Measurements from ENCODE around the gene DOCK11.
A peak's percentile ranks its signal among the peaks of the same experiment; 100 is the strongest.

The DOCK11 gene

GRCh38 chrX:118495958-118496762 lies 545 bp downstream of the DOCK11 start (continued):
- TF ChIP-seq, protein P1, sequence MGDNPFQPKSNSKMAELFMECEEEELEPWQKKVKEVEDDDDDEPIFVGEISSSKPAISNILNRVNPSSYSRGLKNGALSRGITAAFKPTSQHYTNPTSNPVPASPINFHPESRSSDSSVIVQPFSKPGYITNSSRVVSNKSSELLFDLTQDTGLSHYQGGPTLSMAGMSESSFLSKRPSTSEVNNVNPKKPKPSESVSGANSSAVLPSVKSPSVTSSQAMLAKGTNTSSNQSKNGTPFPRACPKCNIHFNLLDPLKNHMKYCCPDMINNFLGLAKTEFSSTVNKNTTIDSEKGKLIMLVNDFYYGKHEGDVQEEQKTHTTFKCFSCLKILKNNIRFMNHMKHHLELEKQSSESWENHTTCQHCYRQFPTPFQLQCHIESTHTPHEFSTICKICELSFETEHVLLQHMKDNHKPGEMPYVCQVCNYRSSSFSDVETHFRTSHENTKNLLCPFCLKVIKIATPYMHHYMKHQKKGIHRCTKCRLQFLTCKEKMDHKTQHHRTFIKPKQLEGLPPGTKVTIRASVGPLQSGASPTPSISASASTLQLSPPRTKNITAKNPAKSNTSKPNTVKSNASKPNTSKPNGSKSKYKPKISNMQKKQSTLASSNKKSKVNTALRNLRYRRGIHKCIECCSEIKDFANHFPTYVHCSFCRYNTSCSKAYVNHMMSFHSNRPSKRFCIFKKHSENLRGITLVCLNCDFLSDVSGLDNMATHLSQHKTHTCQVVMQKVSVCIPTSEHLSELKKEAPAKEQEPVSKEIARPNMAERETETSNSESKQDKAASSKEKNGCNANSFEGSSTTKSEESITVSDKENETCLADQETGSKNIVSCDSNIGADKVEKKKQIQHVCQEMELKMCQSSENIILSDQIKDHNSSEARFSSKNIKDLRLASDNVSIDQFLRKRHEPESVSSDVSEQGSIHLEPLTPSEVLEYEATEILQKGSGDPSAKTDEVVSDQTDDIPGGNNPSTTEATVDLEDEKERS (tag by site-specific recombination; IDR thresholded peaks at IDR 0.05): no peak
- no peak for TF ChIP-seq ZNF701 (tag by site-specific recombination; IDR thresholded peaks at IDR 0.05)
- no peak for TF ChIP-seq ZNF544 (tag by site-specific recombination; IDR thresholded peaks at IDR 0.05)
- TF ChIP-seq ZNF76 (tag by site-specific recombination; IDR thresholded peaks at IDR 0.05; ENCODE audit: borderline replicate concordance, low read depth): no peak
- TF ChIP-seq ZBTB7A (tag by site-specific recombination; IDR thresholded peaks at IDR 0.05; ENCODE audit: low read depth): no peak
- TF ChIP-seq BCL6B (tag by site-specific recombination; IDR thresholded peaks at IDR 0.05): no peak
- TF ChIP-seq ZNF658 (tag by site-specific recombination; IDR thresholded peaks at IDR 0.05): no peak
- TF ChIP-seq ZNF398 (tag by site-specific recombination; IDR thresholded peaks at IDR 0.05): no peak
- TF ChIP-seq ZNF211 (tag by site-specific recombination; IDR thresholded peaks at IDR 0.05; ENCODE audit: low read depth): no peak
- no peak for TF ChIP-seq SALL2 (tag by site-specific recombination; IDR thresholded peaks at IDR 0.05; ENCODE audit: borderline replicate concordance)
- no peak for TF ChIP-seq GLI4 (tag by site-specific recombination; IDR thresholded peaks at IDR 0.05)
- no peak for TF ChIP-seq RBAK (tag by site-specific recombination; IDR thresholded peaks at IDR 0.05)
- no peak for TF ChIP-seq ZIC2 (tag by site-specific recombination; IDR thresholded peaks at IDR 0.05)
- TF ChIP-seq, protein P2, sequence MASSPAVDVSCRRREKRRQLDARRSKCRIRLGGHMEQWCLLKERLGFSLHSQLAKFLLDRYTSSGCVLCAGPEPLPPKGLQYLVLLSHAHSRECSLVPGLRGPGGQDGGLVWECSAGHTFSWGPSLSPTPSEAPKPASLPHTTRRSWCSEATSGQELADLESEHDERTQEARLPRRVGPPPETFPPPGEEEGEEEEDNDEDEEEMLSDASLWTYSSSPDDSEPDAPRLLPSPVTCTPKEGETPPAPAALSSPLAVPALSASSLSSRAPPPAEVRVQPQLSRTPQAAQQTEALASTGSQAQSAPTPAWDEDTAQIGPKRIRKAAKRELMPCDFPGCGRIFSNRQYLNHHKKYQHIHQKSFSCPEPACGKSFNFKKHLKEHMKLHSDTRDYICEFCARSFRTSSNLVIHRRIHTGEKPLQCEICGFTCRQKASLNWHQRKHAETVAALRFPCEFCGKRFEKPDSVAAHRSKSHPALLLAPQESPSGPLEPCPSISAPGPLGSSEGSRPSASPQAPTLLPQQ (tag by site-specific recombination; IDR thresholded peaks at IDR 0.05): no peak
- no peak for TF ChIP-seq ZNF404 (tag by site-specific recombination; IDR thresholded peaks at IDR 0.05)
- no peak for TF ChIP-seq ZNF157 (tag by site-specific recombination; IDR thresholded peaks at IDR 0.05)

GRCh38 chrX:118496763-118497079 lies 1.1 kb downstream of the DOCK11 start:
- Histone ChIP-seq H3K36me3 (ENCODE audit: control insufficient read depth in 2 of 2, insufficient read depth in 1 of 2, low read length in 2 of 2) (no peaks in the 10 kb centered on the region; a peak in 1 of 3 replicates), H3K9me3 (ENCODE audit: control insufficient read depth, insufficient read depth, low read depth, low read length) (no peaks in the 10 kb centered on the region), H3K27ac (ENCODE audit: extremely low read depth, low read depth, low read length) (peak overlapping the region; percentile 66; the same call in 1 of the 2 replicates), H3K4me3 (ENCODE audit: low read depth, low read length) (peak overlapping the region; percentile 65), H3K4me1 (ENCODE audit: control insufficient read depth, insufficient read depth, low read length) (no peaks in the 10 kb centered on the region)
- ChIA-PET POLR2A (interaction anchor here (0.9 to 1.1 kb wide), 2 partner anchors 9 to 33 kb away, joined by 3 to 4 read pairs; no protein-coding TSS in a partner anchor), CTCF (interaction anchor here (1.4 to 1.5 kb wide), 2 partner anchors 37 to 105 kb away, joined by 5 read pairs; no protein-coding TSS in a partner anchor)
- TF ChIP-seq KLF9 (tag by site-specific recombination; IDR thresholded peaks at IDR 0.05; ENCODE audit: low read depth) (no peak), ZNF654 (tag by site-specific recombination; IDR thresholded peaks at IDR 0.05; ENCODE audit: low read depth) (no peak), ZBTB8A (tag by site-specific recombination; IDR thresholded peaks at IDR 0.05) (peak; percentile 39), ZSCAN4 (tag by site-specific recombination; IDR thresholded peaks at IDR 0.05) (no peak), ZNF221 (tag by site-specific recombination; IDR thresholded peaks at IDR 0.05; ENCODE audit: borderline replicate concordance) (no peak), ZFP41 (tag by site-specific recombination; IDR thresholded peaks at IDR 0.05; ENCODE audit: borderline replicate concordance) (no peak), ZSCAN30 (tag by site-specific recombination; IDR thresholded peaks at IDR 0.05) (no peak), ZNF76 (tag by site-specific recombination; IDR thresholded peaks at IDR 0.05; ENCODE audit: borderline replicate concordance, low read depth) (peak; percentile 77; the same call in 1 of the 2 replicates), ZBTB17 (tag by site-specific recombination; IDR thresholded peaks at IDR 0.05) (0 out of 2 replicates have a peak, but pooled peaks have one; percentile 1), ZNF837 (tag by site-specific recombination; IDR thresholded peaks at IDR 0.05) (no peak), ZNF24 (tag by site-specific recombination; IDR thresholded peaks at IDR 0.05) (no peak)
- TF ChIP-seq, protein P2 (tag by site-specific recombination; IDR thresholded peaks at IDR 0.05): no peak

All from HEK293 (cell line).